Activated CD4-positive, alpha-beta memory T cell treated with anti-CD3 and anti-CD28 coated beads for 36 hours (primary cell): Measurements from ENCODE around the gene DBR1. TPM values are rescaled to one million over a fixed set of nuclear protein-coding genes. Genes with fewer than 3 reads are reported as not detected.
A peak's percentile ranks its signal among the peaks of the same experiment; 100 is the strongest.

Experiments used
- CTCF ChIA-PET: fragments of 350-600 bp; sonication (Branson Sonifier 250); formaldehyde crosslinking; loops from one replicate; lab custom pipeline; 2021; ENCODE audit warnings: antibody characterized with exemption, inconsistent platforms; lab: Charles Lee
- POLR2A ChIA-PET: fragments of 350-600 bp; sonication (Branson Sonifier 250); formaldehyde crosslinking; loops from one replicate; lab custom pipeline; 2021; ENCODE audit warnings: antibody characterized with exemption; lab: Charles Lee
- DNase-seq: peaks from one replicate; pipeline ENCODE4 v3.0.0-alpha.2; 2020
- H3K27ac Mint-ChIP-seq: one replicate; pipeline ENCODE4 v1.8.0; 2021; ENCODE audit warnings: mixed read lengths
- H3K27me3 Mint-ChIP-seq: one replicate; pipeline ENCODE4 v1.8.0; 2021; ENCODE audit warnings: mixed read lengths
- H3K36me3 Mint-ChIP-seq: one replicate; pipeline ENCODE4 v1.8.0; 2021; ENCODE audit warnings: mixed read lengths
- H3K4me1 Mint-ChIP-seq: one replicate; pipeline ENCODE4 v1.8.0; 2021; ENCODE audit warnings: low read depth, mixed read lengths
- H3K4me3 Mint-ChIP-seq: one replicate; pipeline ENCODE4 v1.8.0; 2021; ENCODE audit warnings: mild to moderate bottlenecking, mixed read lengths
- H3K9me3 Mint-ChIP-seq: one replicate; pipeline ENCODE4 v1.8.0; 2021; ENCODE audit warnings: mixed read lengths
- intact Hi-C: fragments of 100-400 bp; cut with micrococcal nuclease; formaldehyde crosslinking; loops from one replicate; pipeline ENCODE4 v1.15.1; 2023
- total RNA-seq, 2 experiments: library from RNA; stranded (reverse); gene quantifications; one replicate each; pipeline ENCODE4 v1.2.3, GENCODE V29; 2021

The DBR1 gene
- total RNA-seq = 10 to 100 TPM; 21.7 to 22.6 TPM

GRCh38 chr3:138174421-138175131 is at the start of gene DBR1:
TSS of gene DBR1 (minus strand) at chr3:138174921. CDS start at chr3:138174795, 126 bp downstream.
- peaks cover 9% of the 10 kb centered on the region for H3K36me3 Mint-ChIP-seq
- CTCF ChIA-PET = interaction anchor here (0.7 to 1.7 kb wide), 5 partner anchors 12 to 417 kb away, joined by 3 to 9 read pairs (median 4); partner anchors contain the start of gene ARMC8

GRCh38 chr3:138222942-138223287 is 48.2 kb upstream of the DBR1 start:
- ChIA-PET CTCF (interaction anchor here (0.9 to 1.0 kb wide), 3 partner anchors 9 to 693 kb away, joined by 3 read pairs; no protein-coding TSS in a partner anchor), POLR2A (no interaction called here)
- no peaks in the 10 kb centered on the region for H3K9me3 Mint-ChIP-seq
- H3K4me1 Mint-ChIP-seq = peaks cover 28% of the 10 kb centered on the region
- H3K36me3 Mint-ChIP-seq = peaks cover 31% of the 10 kb centered on the region
- no peaks in the 10 kb centered on the region for H3K27me3 Mint-ChIP-seq
- no peak overlapping the region for H3K4me3 Mint-ChIP-seq
- intact Hi-C loops = loop anchor here (2.0 kb wide), 1 partner anchor 36 kb away; the partner anchor contains the start of gene ARMC8
- H3K27ac Mint-ChIP-seq = peak overlapping the region; percentile 42
- no peak for DNase-seq

More at GRCh38 chr3:138174421-138175131, at the start of gene DBR1:
- Mint-ChIP-seq H3K4me3 (peak within 1 kb of the TSS; percentile 96), H3K4me1 (peaks cover 38% of the 10 kb centered on the region), H3K9me3 (no peaks in the 10 kb centered on the region), H3K27ac (peak within 1 kb of the TSS; percentile 97), H3K27me3 (no peaks in the 10 kb centered on the region)
- POLR2A ChIA-PET = interaction anchor here (1.1 to 2.2 kb wide), 3 partner anchors 11 to 1422 kb away, joined by 3 to 16 read pairs (median 6); partner anchors contain the start of gene ARMC8
- peak; percentile 77 for DNase-seq
- intact Hi-C loops = loop anchor here (1.0 to 5.0 kb wide), 2 partner anchors 13 to 107 kb away; partner anchors contain the start of gene ARMC8

- CTCF ChIA-PET = interaction anchor here (0.9 to 1.0 kb wide), 3 partner anchors 8 to 694 kb away, joined by 3 read pairs; no protein-coding TSS in a partner anchor
- POLR2A ChIA-PET = no interaction called here
- no peak for DNase-seq
- intact Hi-C loops = loop anchor here (2.0 kb wide), 1 partner anchor 36 kb away; the partner anchor contains the start of gene ARMC8
- Mint-ChIP-seq H3K9me3 (no peaks in the 10 kb centered on the region), H3K27me3 (no peaks in the 10 kb centered on the region), H3K4me3 (no peak overlapping the region), H3K36me3 (peaks cover 26% of the 10 kb centered on the region), H3K4me1 (peaks cover 31% of the 10 kb centered on the region), H3K27ac (peak overlapping the region; percentile 42)
These were observed 47.6 kb upstream of the DBR1 start for GRCh38 chr3:138222131-138222941.

GRCh38 chr3:138220788-138221187 is 46.1 kb upstream of the DBR1 start:
- H3K4me1 Mint-ChIP-seq = peaks cover 31% of the 10 kb centered on the region
- no peak overlapping the region for H3K4me3 Mint-ChIP-seq
- no peaks in the 10 kb centered on the region for H3K9me3 Mint-ChIP-seq
- ChIA-PET POLR2A (no interaction called here), CTCF (interaction anchor here (1.1 to 1.6 kb wide), 2 partner anchors 12 to 198 kb away, joined by 3 to 5 read pairs; no protein-coding TSS in a partner anchor)
- no peaks in the 10 kb centered on the region for H3K27me3 Mint-ChIP-seq
- no peak overlapping the region for H3K27ac Mint-ChIP-seq
- DNase-seq = no peak
- intact Hi-C loops = no loop called here
- peaks cover 23% of the 10 kb centered on the region for H3K36me3 Mint-ChIP-seq

GRCh38 chr3:138220242-138220641 is 45.5 kb upstream of the DBR1 start:
- H3K27me3 Mint-ChIP-seq = no peaks in the 10 kb centered on the region
- peaks cover 19% of the 10 kb centered on the region for H3K36me3 Mint-ChIP-seq
- CTCF ChIA-PET = interaction anchor here (1.1 to 1.6 kb wide), 2 partner anchors 11 to 199 kb away, joined by 3 to 5 read pairs; no protein-coding TSS in a partner anchor
- H3K27ac Mint-ChIP-seq = no peak overlapping the region
- no peak for DNase-seq
- POLR2A ChIA-PET = no interaction called here
- no peaks in the 10 kb centered on the region for H3K9me3 Mint-ChIP-seq
- peaks cover 31% of the 10 kb centered on the region for H3K4me1 Mint-ChIP-seq
- H3K4me3 Mint-ChIP-seq = no peak overlapping the region
- intact Hi-C loops = no loop called here

- CTCF ChIA-PET = interaction anchor here (1.3 to 1.6 kb wide), 2 partner anchors 11 to 198 kb away, joined by 4 to 5 read pairs; no protein-coding TSS in a partner anchor
These were observed 44.5 kb upstream of the DBR1 start for GRCh38 chr3:138219255-138219654.

GRCh38 chr3:138213398-138214085 is 38.8 kb upstream of the DBR1 start:
- Mint-ChIP-seq H3K27ac (no peak overlapping the region), H3K9me3 (no peaks in the 10 kb centered on the region), H3K27me3 (no peaks in the 10 kb centered on the region), H3K4me1 (peaks cover 12% of the 10 kb centered on the region), H3K36me3 (peaks cover 15% of the 10 kb centered on the region), H3K4me3 (no peak overlapping the region)
- CTCF ChIA-PET = interaction anchor here (0.8 to 1.1 kb wide), 3 partner anchors 9 to 17 kb away, joined by 3 to 4 read pairs (median 3); no protein-coding TSS in a partner anchor
- POLR2A ChIA-PET = no interaction called here
- intact Hi-C loops = no loop called here
- DNase-seq = no peak

More at GRCh38 chr3:138219255-138219654, 44.5 kb upstream of the DBR1 start:
- intact Hi-C loops = loop anchor here (2.0 kb wide), 1 partner anchor 78 kb away; no protein-coding TSS in a partner anchor
- Mint-ChIP-seq H3K4me1 (peaks cover 31% of the 10 kb centered on the region), H3K27me3 (no peaks in the 10 kb centered on the region), H3K27ac (peak overlapping the region; percentile 25), H3K9me3 (no peaks in the 10 kb centered on the region), H3K36me3 (peaks cover 15% of the 10 kb centered on the region), H3K4me3 (no peak overlapping the region)
- DNase-seq = peak; percentile 21
- POLR2A ChIA-PET = interaction anchor here (0.8 to 1.8 kb wide), 2 partner anchors 32 to 36 kb away, joined by 3 to 5 read pairs; partner anchors contain the start of gene ARMC8

- H3K9me3 Mint-ChIP-seq = no peaks in the 10 kb centered on the region
- POLR2A ChIA-PET = no interaction called here
- no peak overlapping the region for H3K4me3 Mint-ChIP-seq
- CTCF ChIA-PET = no interaction called here
- H3K4me1 Mint-ChIP-seq = peaks cover 12% of the 10 kb centered on the region
- DNase-seq = no peak
- intact Hi-C loops = no loop called here
- H3K36me3 Mint-ChIP-seq = peaks cover 19% of the 10 kb centered on the region
- no peaks in the 10 kb centered on the region for H3K27me3 Mint-ChIP-seq
- no peak overlapping the region for H3K27ac Mint-ChIP-seq
These were observed 35.8 kb upstream of the DBR1 start for GRCh38 chr3:138210528-138210927.

- intact Hi-C loops = no loop called here
- Mint-ChIP-seq H3K9me3 (no peaks in the 10 kb centered on the region), H3K27me3 (no peaks in the 10 kb centered on the region), H3K27ac (no peak overlapping the region), H3K36me3 (peaks cover 8% of the 10 kb centered on the region), H3K4me3 (no peak overlapping the region), H3K4me1 (peaks cover 40% of the 10 kb centered on the region)
- POLR2A ChIA-PET = no interaction called here
- DNase-seq = no peak
- CTCF ChIA-PET = no interaction called here
These were observed 31.5 kb upstream of the DBR1 start for GRCh38 chr3:138206196-138206595.

GRCh38 chr3:138205527-138205926 is 30.8 kb upstream of the DBR1 start:
- CTCF ChIA-PET = no interaction called here
- intact Hi-C loops = no loop called here
- Mint-ChIP-seq H3K27ac (no peak overlapping the region), H3K4me1 (peaks cover 40% of the 10 kb centered on the region), H3K4me3 (no peak overlapping the region), H3K36me3 (peaks cover 8% of the 10 kb centered on the region), H3K27me3 (no peaks in the 10 kb centered on the region), H3K9me3 (no peaks in the 10 kb centered on the region)
- POLR2A ChIA-PET = no interaction called here
- no peak for DNase-seq

- no peaks in the 10 kb centered on the region for H3K27me3 Mint-ChIP-seq
- ChIA-PET CTCF (no interaction called here), POLR2A (no interaction called here)
- H3K36me3 Mint-ChIP-seq = peaks cover 8% of the 10 kb centered on the region
- no peaks in the 10 kb centered on the region for H3K9me3 Mint-ChIP-seq
- intact Hi-C loops = no loop called here
- no peak overlapping the region for H3K4me3 Mint-ChIP-seq
- H3K4me1 Mint-ChIP-seq = peaks cover 47% of the 10 kb centered on the region
- no peak overlapping the region for H3K27ac Mint-ChIP-seq
- no peak for DNase-seq
These were observed 29.2 kb upstream of the DBR1 start for GRCh38 chr3:138203938-138204337.
